Astrocyte of the cerebellum (primary cell): ENCODE data around the gene SLC36A1.

ENCODE experiments used
- DNase-seq: peaks from one replicate; pipeline ENCODE4 v3.0.0-alpha.2; 2011; ENCODE audit warnings: low read depth
- H3K4me3 ChIP-seq: 2 replicates; pipeline ENCODE4 v1.5.1; 2011; ENCODE audit warnings: mild to moderate bottlenecking, low read depth, low read length, moderate library complexity
- in situ Hi-C: cut with HindIII; loops from 2 replicates; pipeline ENCODE4 v1.10.0; 2017; ENCODE audit warnings: low sequenced_read_pairs
- TF ChIP-seq, protein P1 (sequence below): IDR thresholded peaks from 2 replicates; pipeline ENCODE4 v1.5.1; 2012; ENCODE audit warnings: low read length, low read depth, moderate library complexity, mild to moderate bottlenecking; ENCODE audit errors: missing control alignments

Gene SLC36A1

DNA sequence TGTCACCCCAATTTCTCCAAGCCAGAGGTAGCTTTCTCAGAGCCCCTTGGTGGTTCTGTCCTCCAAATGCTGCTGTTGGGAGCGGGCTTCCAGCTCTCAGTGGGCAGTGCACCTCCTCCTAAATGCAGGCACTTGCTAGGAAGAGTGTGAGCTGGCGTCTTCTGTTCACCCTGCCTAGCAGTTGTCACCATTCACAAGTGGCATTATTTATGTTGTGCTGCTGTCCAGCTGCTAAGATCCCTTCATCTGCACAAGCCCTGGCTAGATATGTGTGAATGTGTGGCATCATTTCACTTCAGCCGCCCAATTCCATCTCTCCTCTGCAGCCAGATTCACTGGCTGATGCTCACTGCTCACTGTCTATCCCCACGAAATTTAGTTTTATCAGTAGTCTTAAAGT, 43.7 kb downstream of the SLC36A1 start:
- H3K4me3 ChIP-seq, result no peak overlapping the region
- TF ChIP-seq, protein P1, sequence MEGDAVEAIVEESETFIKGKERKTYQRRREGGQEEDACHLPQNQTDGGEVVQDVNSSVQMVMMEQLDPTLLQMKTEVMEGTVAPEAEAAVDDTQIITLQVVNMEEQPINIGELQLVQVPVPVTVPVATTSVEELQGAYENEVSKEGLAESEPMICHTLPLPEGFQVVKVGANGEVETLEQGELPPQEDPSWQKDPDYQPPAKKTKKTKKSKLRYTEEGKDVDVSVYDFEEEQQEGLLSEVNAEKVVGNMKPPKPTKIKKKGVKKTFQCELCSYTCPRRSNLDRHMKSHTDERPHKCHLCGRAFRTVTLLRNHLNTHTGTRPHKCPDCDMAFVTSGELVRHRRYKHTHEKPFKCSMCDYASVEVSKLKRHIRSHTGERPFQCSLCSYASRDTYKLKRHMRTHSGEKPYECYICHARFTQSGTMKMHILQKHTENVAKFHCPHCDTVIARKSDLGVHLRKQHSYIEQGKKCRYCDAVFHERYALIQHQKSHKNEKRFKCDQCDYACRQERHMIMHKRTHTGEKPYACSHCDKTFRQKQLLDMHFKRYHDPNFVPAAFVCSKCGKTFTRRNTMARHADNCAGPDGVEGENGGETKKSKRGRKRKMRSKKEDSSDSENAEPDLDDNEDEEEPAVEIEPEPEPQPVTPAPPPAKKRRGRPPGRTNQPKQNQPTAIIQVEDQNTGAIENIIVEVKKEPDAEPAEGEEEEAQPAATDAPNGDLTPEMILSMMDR, result no peak
- DNase-seq, result no peak
- in situ Hi-C loops, result no loop called here

DNA sequence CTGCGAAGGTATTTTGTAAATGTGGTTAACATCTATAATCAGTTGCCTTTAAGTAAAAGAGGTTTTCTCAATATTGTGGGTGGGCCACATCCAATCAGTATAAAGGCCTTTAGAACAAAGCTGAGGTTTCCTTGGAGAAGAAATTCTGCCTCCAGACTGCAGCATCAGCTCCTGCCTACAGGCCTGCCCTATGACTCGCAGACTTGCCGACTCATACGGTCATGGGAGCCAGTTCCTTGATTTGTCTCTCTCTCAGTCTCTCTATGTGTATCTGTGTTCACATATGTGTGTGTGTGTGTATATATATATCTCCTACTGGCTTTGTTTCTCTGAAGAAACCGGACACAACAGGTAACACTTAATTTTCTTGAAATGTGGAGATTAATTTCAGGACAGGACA, 45.3 kb downstream of the SLC36A1 start:
- in situ Hi-C loops, result no loop called here
- no peak for DNase-seq
- no peak overlapping the region for H3K4me3 ChIP-seq
- TF ChIP-seq, protein P1, result no peak

DNA sequence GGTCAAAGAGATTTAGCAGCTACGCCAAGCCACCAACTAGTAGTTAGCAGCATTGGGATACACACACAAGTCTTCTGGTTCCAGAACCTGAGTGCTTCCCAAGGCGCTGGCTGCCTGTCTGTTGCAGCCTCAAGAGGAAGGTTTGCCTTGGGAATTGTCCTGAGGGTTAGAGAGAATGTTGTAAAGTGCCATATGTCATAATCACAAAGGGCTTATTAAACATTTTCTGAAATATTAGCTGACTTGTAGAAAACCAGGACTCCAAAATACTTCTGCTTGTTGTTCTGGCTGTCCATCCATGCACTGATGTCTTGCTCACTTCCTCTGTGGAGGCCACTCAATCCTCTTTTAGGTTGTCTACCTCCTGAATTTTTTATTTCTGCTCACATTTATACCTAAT, 46.3 kb downstream of the SLC36A1 start:
- DNase-seq, result no peak
- TF ChIP-seq, protein P1, result no peak
- in situ Hi-C loops, result no loop called here
- H3K4me3 ChIP-seq, result no peak overlapping the region

DNA sequence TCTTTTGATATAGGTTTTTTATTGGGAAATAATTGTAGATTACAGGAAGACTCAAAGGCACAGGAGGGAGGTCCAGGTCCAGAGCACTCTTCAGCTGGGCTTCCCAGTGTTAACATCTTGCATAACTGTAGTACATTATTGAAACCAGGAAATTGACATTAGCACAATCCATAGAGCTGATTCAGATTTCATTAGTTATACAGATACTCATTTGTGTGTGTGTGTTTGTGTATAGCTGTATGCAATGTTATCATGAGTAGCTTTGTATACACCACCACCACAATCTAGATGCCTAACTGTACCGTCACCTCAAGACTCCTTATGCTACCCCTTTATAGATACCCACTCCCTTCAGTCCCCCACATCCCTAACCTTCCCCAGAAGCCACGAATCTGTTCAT, 47.9 kb downstream of the SLC36A1 start:
- DNase-seq, result no peak
- TF ChIP-seq, protein P1, result no peak
- in situ Hi-C loops, result no loop called here
- no peak overlapping the region for H3K4me3 ChIP-seq

DNA sequence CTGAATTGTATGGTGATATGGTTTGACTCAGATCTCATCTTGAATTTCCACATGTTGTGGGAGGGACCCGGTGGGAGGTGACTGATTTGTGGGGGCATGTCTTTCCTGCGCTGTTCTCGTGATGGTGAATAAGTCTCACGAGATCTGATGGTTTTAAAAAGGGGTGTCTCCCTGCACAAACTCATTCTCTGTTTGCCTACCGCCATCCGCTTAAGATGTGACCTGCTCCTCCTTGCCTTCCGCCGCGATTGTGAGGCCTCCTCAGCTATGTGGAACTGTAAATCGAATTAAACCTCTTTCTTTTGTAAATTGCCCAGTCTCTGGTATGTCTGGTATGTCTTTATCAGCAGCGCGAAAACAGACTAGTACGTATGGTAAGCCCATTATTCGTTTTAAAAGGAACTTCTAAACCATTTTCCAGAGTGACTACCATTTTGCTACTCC, 48.7 kb downstream of the SLC36A1 start:
- no peak for DNase-seq

DNA sequence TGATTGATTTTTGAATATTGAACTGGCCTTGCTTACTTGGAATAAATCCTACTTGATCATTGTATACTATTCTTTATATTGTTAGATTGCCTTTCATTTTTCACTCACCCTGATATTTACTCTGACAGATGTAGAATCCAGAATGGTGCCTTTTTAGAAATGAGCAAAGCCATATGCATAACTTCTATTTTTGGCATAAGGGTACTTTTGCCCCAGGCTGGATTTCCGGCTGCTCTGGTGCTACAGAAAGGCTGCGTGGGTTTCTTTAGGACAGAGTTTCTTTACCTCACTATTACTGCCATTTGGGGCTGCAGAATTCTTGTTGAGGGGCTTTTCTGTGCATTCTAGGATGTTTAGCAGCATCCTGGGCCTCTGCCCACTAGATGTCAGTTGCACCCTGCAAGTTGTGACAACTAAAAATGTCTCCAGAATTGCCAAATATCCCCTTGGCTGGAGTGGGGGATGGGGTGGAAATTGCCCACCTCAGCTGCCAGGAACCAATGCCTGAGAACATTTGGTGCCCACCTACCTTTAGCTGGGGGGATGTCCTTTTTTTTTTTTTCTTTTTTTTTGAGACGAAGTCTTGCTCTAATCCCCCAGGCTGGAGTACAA, 50.1 kb downstream of the SLC36A1 start:
- no peak overlapping the region for H3K4me3 ChIP-seq
- no peak for DNase-seq
- in situ Hi-C loops, result no loop called here
- TF ChIP-seq, protein P1, result no peak

More for the DNA sequence above, 48.7 kb downstream of the SLC36A1 start:
- in situ Hi-C loops, result no loop called here
- no peak overlapping the region for H3K4me3 ChIP-seq
- TF ChIP-seq, protein P1, result no peak
